A673 (cell line): ENCODE data around the gene LDB2. TPM values are rescaled to one million over a fixed set of nuclear protein-coding genes. Genes with fewer than 3 reads are reported as not detected.

Experiments used
- BruUV-seq: library from RNA; stranded (reverse); fragments of 400-500 nt; replicated peaks from 2 replicates; lab custom pipeline; 2021; lab: Mats Ljungman, UMichigan
- CTCF ChIA-PET: fragments of 300-600 bp; sonication (Branson Sonifier 250); formaldehyde crosslinking; loops from one replicate; lab custom pipeline; 2022; ENCODE audit warnings: antibody characterized with exemption; lab: Charles Lee
- POLR2A ChIA-PET: fragments of 300-600 bp; sonication (Branson Sonifier 250); formaldehyde crosslinking; loops from one replicate; lab custom pipeline; 2022; ENCODE audit warnings: antibody characterized with exemption; ENCODE audit not compliant: low non-redundant PET; lab: Charles Lee
- DNase-seq: peaks from one replicate; pipeline ENCODE4 v3.0.0-alpha.2; 2015; ENCODE audit warnings: low spot score
- H3K27ac ChIP-seq: fragments of 200-600 bp; sonication (generic); 2 replicates; pipeline ENCODE4 v1.5.1; 2016; ENCODE audit warnings: mixed run types, low read depth, mild to moderate bottlenecking, mixed read lengths, antibody characterized with exemption, low read length; ENCODE audit not compliant: poor library complexity, severe bottlenecking
- H3K27me3 ChIP-seq: fragments of 200-600 bp; sonication (generic); replicated peaks from 2 replicates; pipeline ENCODE4 v1.6.1; 2017; ENCODE audit warnings: mixed run types, low read depth, mild to moderate bottlenecking, mixed read lengths, antibody characterized with exemption, low read length; ENCODE audit not compliant: insufficient read depth, poor library complexity
- H3K36me3 ChIP-seq: fragments of 200-600 bp; sonication (generic); 2 replicates; pipeline ENCODE4 v1.6.1; 2016; ENCODE audit warnings: mixed run types, mild to moderate bottlenecking, mixed read lengths, antibody characterized with exemption, low read length; ENCODE audit not compliant: insufficient read depth, poor library complexity, severe bottlenecking
- H3K4me1 ChIP-seq: fragments of 200-600 bp; sonication (generic); 2 replicates; pipeline ENCODE4 v1.6.1; 2017; ENCODE audit warnings: mixed run types, mild to moderate bottlenecking, mixed read lengths, antibody characterized with exemption, low read length; ENCODE audit not compliant: insufficient read depth, poor library complexity, severe bottlenecking
- H3K4me3 ChIP-seq: fragments of 200-600 bp; sonication (generic); 2 replicates; pipeline ENCODE4 v1.5.1; 2016; ENCODE audit warnings: low read depth, mixed run types, mild to moderate bottlenecking, mixed read lengths, low read length; ENCODE audit not compliant: poor library complexity, severe bottlenecking
- H3K9me3 ChIP-seq: fragments of 200-600 bp; sonication (generic); 2 replicates; pipeline ENCODE4 v1.6.1; 2016; ENCODE audit warnings: mixed run types, low read depth, mild to moderate bottlenecking, mixed read lengths, antibody characterized with exemption, low read length; ENCODE audit not compliant: poor library complexity, severe bottlenecking
- CTCF ChIP-seq: fragments of 300-800, 200-600 bp; sonication (generic); conservative IDR thresholded peaks from 2 replicates; pipeline ENCODE4 v1.5.1; 2017; ENCODE audit warnings: low read depth, mild to moderate bottlenecking, antibody characterized with exemption, low read length, moderate library complexity, mixed read lengths
- EZH2 ChIP-seq: fragments of 200-600 bp; sonication (generic); IDR thresholded peaks from 2 replicates; pipeline ENCODE4 v1.6.1; 2017; ENCODE audit warnings: borderline replicate concordance, low read depth, mild to moderate bottlenecking, mixed read lengths, antibody characterized with exemption, low read length; ENCODE audit not compliant: poor library complexity, severe bottlenecking
- intact Hi-C: fragments of 100-400 bp; cut with micrococcal nuclease; formaldehyde crosslinking; loops from one replicate; pipeline ENCODE4 v1.10.0; 2022; ENCODE audit not compliant: unreplicated experiment
- total RNA-seq: library from RNA; stranded (reverse); gene quantifications from 2 replicates; pipeline ENCODE4 v1.2.3, GENCODE V29; 2021

The LDB2 gene
- total RNA-seq, 1 experiment from 2014 or later: 47.4 TPM

- ChIA-PET POLR2A (no interaction called here), CTCF (interaction anchor here (0.7 to 1.4 kb wide), 3 partner anchors 30 to 559 kb away, joined by 3 to 4 read pairs (median 4); no protein-coding TSS in a partner anchor)
- intact Hi-C loops: no loop called here
- no peak overlapping the region for H3K4me3 ChIP-seq
- H3K9me3 ChIP-seq: no peaks in the 10 kb centered on the region
- H3K27me3 ChIP-seq: no peaks in the 10 kb centered on the region
- TF ChIP-seq CTCF (peak; percentile 62), EZH2 (no peak)
- no TSS peak for BruUV-seq
- H3K4me1 ChIP-seq: peaks cover 15% of the 10 kb centered on the region
- no peaks in the 10 kb centered on the region for H3K36me3 ChIP-seq
- DNase-seq: peak; percentile 61
- no peak overlapping the region for H3K27ac ChIP-seq
Measured at GRCh38 chr4:16764622-16765021, 133.8 kb downstream of the LDB2 start.

- TF ChIP-seq EZH2 (no peak), CTCF (no peak)
- DNase-seq: no peak
- no peaks in the 10 kb centered on the region for H3K36me3 ChIP-seq
- H3K27me3 ChIP-seq: no peaks in the 10 kb centered on the region
- H3K4me1 ChIP-seq: peaks cover 15% of the 10 kb centered on the region
- peak overlapping the region; percentile 31 for H3K27ac ChIP-seq
- intact Hi-C loops: no loop called here
- BruUV-seq: no TSS peak
- H3K4me3 ChIP-seq: no peak overlapping the region
- POLR2A ChIA-PET: no interaction called here
- CTCF ChIA-PET: no interaction called here
- no peaks in the 10 kb centered on the region for H3K9me3 ChIP-seq
Measured at GRCh38 chr4:16760617-16761363, 137.7 kb downstream of the LDB2 start.

- ChIA-PET CTCF (no interaction called here), POLR2A (no interaction called here)
- H3K36me3 ChIP-seq: no peaks in the 10 kb centered on the region
- H3K27ac ChIP-seq: peak overlapping the region; percentile 31
- BruUV-seq: no TSS peak
- no peak overlapping the region for H3K4me3 ChIP-seq
- intact Hi-C loops: loop anchor here (10.0 kb wide), 1 partner anchor 115 kb away; no protein-coding TSS in a partner anchor
- no peaks in the 10 kb centered on the region for H3K9me3 ChIP-seq
- peaks cover 15% of the 10 kb centered on the region for H3K4me1 ChIP-seq
- no peaks in the 10 kb centered on the region for H3K27me3 ChIP-seq
- TF ChIP-seq EZH2 (no peak), CTCF (no peak)
- DNase-seq: no peak
Measured at GRCh38 chr4:16759931-16760582, 138.4 kb downstream of the LDB2 start.
